GM20000 (cell line): ENCODE data around the gene CTNNA3.

Experiments
- DNase-seq: peaks from one replicate; pipeline ENCODE4 v3.0.0; 2012; ENCODE audit warnings: low spot score
- TF ChIP-seq, protein P1 (sequence below): IDR thresholded peaks from 2 replicates; pipeline ENCODE4 v1.5.1; 2012; ENCODE audit warnings: mild to moderate bottlenecking, control low read depth; ENCODE audit errors: extremely low read depth, missing control alignments

CTNNA3 gene

GRCh38 chr10:65903620-65904019 lies 1792.4 kb downstream of the CTNNA3 start:
- DNase-seq: no peak
- TF ChIP-seq, protein P1, sequence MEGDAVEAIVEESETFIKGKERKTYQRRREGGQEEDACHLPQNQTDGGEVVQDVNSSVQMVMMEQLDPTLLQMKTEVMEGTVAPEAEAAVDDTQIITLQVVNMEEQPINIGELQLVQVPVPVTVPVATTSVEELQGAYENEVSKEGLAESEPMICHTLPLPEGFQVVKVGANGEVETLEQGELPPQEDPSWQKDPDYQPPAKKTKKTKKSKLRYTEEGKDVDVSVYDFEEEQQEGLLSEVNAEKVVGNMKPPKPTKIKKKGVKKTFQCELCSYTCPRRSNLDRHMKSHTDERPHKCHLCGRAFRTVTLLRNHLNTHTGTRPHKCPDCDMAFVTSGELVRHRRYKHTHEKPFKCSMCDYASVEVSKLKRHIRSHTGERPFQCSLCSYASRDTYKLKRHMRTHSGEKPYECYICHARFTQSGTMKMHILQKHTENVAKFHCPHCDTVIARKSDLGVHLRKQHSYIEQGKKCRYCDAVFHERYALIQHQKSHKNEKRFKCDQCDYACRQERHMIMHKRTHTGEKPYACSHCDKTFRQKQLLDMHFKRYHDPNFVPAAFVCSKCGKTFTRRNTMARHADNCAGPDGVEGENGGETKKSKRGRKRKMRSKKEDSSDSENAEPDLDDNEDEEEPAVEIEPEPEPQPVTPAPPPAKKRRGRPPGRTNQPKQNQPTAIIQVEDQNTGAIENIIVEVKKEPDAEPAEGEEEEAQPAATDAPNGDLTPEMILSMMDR: no peak

DNA sequence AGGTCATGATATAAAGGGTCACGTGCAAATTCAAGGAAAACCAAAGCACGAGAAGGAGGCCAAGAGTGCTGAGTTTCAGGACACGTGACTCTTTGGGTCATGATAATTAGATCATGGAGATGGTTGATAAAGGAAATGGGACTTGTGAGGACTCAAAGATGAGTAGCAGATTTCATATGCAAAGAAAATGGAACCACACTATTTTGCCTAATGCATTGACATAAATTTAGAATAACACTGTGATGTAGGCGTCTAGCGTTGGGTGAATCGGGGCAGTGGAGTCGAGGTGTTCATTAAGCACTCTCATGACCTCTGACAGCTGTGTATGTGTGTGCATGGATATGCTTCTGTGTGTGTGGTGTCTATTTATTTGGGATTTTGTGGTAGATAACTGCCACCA lies 1795.7 kb downstream of the CTNNA3 start:
- DNase-seq: no peak

GRCh38 chr10:65898055-65898454 lies 1797.9 kb downstream of the CTNNA3 start:
- TF ChIP-seq, protein P1: no peak
- DNase-seq: no peak

More for the DNA sequence above, 1795.7 kb downstream of the CTNNA3 start:
- TF ChIP-seq, protein P1: no peak

DNA sequence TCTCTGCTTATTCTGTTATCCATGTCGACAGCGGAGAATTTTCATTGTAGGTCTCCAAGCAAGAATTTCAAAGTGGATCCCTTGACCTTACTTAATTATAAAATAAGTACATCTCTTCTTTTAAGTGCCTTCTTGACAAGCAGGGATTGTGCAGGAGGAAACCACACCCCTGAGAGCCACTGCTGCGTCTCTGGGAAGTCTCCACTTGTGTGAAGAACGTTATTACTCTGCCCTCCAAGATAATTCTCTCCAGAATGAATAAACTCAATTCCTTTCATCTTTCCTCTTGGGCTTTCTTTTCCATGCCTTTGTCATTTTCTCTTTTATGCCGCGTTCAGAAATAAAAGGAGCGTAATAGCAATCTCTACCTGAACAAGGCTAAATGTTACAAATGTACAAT lies 1801.0 kb downstream of the CTNNA3 start:
- TF ChIP-seq, protein P1: no peak
- no peak for DNase-seq

DNA sequence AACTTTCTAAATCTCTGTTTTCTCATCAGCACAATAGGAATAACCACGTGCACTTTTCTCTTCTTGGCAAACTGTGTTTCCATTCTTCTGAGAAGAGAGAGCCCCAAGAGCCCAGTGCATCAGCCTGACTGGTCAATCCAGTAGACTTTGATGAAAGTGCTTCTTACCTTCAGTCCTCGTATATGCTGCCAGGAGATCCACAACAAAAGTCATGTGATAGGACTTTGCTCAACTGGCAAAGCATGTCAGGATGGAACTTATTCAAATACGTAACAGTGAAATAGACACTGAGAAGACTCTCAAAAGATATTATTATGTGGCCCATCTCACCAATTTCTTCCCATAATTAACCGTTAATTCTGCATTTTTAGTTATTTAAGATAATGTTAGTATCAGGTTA lies 1801.6 kb downstream of the CTNNA3 start:
- TF ChIP-seq, protein P1: no peak
- no peak for DNase-seq

- TF ChIP-seq, protein P1: no peak
- DNase-seq: no peak
These were observed 1802.3 kb downstream of the CTNNA3 start for GRCh38 chr10:65893676-65894075.

DNA sequence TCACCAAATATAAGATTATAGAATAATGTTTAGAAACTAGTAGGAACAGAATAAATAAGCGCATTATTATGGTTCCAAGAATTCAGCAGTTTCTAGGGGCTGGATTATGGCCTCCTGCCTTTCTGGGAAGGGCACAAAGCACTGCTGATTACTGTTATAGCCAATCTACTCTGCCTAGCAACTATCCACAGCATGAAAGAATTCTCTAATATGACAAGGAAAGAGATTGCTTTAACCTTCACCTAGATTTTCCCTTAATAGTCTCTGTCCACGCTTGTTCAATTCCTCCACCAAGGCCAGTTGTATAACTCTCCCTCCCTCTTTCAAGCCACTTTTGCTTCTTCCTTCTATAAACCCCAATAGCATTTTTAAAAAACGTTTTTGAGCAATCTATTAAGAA lies 1803.7 kb downstream of the CTNNA3 start:
- TF ChIP-seq, protein P1: no peak
- no peak for DNase-seq
